GM12801 (cell line): Measurements from ENCODE around the gene C1QTNF5.

Experiments used
- TF ChIP-seq, protein P1 (sequence below): IDR thresholded peaks from one replicate; pipeline ENCODE4 v1.5.1; 2011; ENCODE audit warnings: control low read depth; ENCODE audit not compliant: insufficient read length; ENCODE audit errors: extremely low read depth

The C1QTNF5 gene

DNA sequence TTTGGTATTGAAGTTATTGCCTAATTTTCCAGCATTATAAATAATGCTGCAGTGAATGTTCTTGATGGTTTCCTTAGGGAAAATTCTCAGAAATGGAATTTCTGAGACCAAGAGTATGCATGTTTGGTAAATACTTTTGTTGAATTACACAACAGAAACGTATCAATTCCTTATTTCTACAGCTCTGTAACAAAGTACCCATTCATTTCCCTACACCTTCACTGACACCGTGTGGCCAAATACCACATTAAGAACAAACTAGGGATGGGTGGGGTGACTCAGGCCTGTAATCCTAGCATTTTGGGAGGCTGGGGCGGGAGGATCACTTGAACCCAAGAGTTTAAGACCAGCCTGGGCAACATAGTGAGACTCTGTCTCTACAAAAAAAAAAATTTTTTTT, 45.5 kb downstream of the C1QTNF5 start:
- TF ChIP-seq, protein P1, sequence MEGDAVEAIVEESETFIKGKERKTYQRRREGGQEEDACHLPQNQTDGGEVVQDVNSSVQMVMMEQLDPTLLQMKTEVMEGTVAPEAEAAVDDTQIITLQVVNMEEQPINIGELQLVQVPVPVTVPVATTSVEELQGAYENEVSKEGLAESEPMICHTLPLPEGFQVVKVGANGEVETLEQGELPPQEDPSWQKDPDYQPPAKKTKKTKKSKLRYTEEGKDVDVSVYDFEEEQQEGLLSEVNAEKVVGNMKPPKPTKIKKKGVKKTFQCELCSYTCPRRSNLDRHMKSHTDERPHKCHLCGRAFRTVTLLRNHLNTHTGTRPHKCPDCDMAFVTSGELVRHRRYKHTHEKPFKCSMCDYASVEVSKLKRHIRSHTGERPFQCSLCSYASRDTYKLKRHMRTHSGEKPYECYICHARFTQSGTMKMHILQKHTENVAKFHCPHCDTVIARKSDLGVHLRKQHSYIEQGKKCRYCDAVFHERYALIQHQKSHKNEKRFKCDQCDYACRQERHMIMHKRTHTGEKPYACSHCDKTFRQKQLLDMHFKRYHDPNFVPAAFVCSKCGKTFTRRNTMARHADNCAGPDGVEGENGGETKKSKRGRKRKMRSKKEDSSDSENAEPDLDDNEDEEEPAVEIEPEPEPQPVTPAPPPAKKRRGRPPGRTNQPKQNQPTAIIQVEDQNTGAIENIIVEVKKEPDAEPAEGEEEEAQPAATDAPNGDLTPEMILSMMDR: no peak

GRCh38 chr11:119293461-119293860, 47.2 kb downstream of the C1QTNF5 start:
- TF ChIP-seq, protein P1: no peak

GRCh38 chr11:119290894-119291497, 49.7 kb downstream of the C1QTNF5 start:
- TF ChIP-seq, protein P1: no peak
